ENCODE measurements around the gene MLKL. TPM values are rescaled to one million over a fixed set of nuclear protein-coding genes. Genes with fewer than 3 reads are reported as not detected.

Gene MLKL
- total and polyA plus RNA-seq, 2 donors (not counting 3 experiments of a cell fraction or from before 2014, with no cell fraction given): 8.1 to 26.5 TPM

DNA sequence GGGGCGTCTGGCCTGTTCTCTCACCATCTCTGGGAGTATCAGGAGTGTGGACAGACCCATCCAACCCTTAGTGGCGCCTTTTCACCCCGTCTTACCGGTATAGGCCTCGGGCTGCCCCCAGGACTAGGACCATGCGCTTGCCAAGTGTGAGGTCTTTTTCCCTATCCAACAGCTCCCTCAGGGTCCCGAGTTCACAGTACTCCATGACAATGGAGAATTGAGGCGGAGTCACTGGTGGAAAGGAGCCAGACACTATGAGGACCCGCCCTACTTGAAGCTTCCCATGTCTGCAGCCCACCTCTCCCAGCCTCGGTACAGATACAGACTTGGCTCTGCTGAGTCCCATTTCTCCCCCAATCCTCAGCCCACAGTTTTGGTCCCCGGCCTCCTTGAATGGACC is 18.1 kb downstream of the MLKL start:
- FAIRE-seq: no peak
- ChIA-PET CTCF (no interaction called here), POLR2A (no interaction called here)
- Histone ChIP-seq H3K27ac (ENCODE audit: insufficient read depth, low read depth, low read length) (no peak overlapping the region), H2AFZ (ENCODE audit: low read depth, low read length) (no peak overlapping the region), H3K4me3 (replicated peaks in 1 of 3; ENCODE audit: insufficient read depth in 1 of 3, low read depth in 1 of 3, low read length in 3 of 3) (no peak overlapping the region), H3K9me3 (replicated peaks; ENCODE audit: control insufficient read depth, insufficient read depth, low read length) (no peaks in the 10 kb centered on the region), H3K79me2 (ENCODE audit: control insufficient read depth, insufficient read depth, low read length) (no peaks in the 10 kb centered on the region), H3K4me2 (ENCODE audit: insufficient read depth, low read length) (no peak overlapping the region), H3K4me1 (ENCODE audit: control insufficient read depth, extremely low read depth, insufficient read depth, low read length) (no peaks in the 10 kb centered on the region), H3K9ac (replicated peaks; ENCODE audit: extremely low read depth, insufficient read depth, low read length) (no peak overlapping the region), H3K27me3 (ENCODE audit: control insufficient read depth in 2 of 2, insufficient read depth in 2 of 2, low read length in 2 of 2) (no peaks in the 10 kb centered on the region), H3K36me3 (ENCODE audit: control insufficient read depth in 2 of 2, extremely low read depth in 1 of 2, insufficient read depth in 2 of 2, low read length in 2 of 2) (peaks cover 8% of the 10 kb centered on the region in 2 experiments), H4K20me1 (replicated peaks; ENCODE audit: control insufficient read depth, extremely low read depth, insufficient read depth, low read length) (no peaks in the 10 kb centered on the region), H3K9me1 (replicated peaks; ENCODE audit: control insufficient read depth, extremely low read depth, insufficient read depth, low read length) (no peaks in the 10 kb centered on the region)
- no peak for DNase-seq (ENCODE audit: low read depth, low spot score)
- no TSS peak for BruUV-seq (replicated peaks)
- dilution Hi-C loops (cut with MboI; ENCODE audit: extremely low pct_ligation_motif_present, low sequenced_read_pairs): no loop called here
- no peak for TF ChIP-seq JUN (IDR thresholded peaks at IDR 0.05; ENCODE audit: borderline replicate concordance, insufficient read depth, insufficient read length, low read depth)
- TF ChIP-seq EZH2 (IDR thresholded peaks at IDR 0.05; ENCODE audit: borderline replicate concordance, low read depth, low read length, severe bottlenecking): no peak
- TF ChIP-seq GATA2 (IDR thresholded peaks at IDR 0.05; ENCODE audit: insufficient read depth, insufficient read length, low read depth, low read length): no peak
- TF ChIP-seq, protein P1, sequence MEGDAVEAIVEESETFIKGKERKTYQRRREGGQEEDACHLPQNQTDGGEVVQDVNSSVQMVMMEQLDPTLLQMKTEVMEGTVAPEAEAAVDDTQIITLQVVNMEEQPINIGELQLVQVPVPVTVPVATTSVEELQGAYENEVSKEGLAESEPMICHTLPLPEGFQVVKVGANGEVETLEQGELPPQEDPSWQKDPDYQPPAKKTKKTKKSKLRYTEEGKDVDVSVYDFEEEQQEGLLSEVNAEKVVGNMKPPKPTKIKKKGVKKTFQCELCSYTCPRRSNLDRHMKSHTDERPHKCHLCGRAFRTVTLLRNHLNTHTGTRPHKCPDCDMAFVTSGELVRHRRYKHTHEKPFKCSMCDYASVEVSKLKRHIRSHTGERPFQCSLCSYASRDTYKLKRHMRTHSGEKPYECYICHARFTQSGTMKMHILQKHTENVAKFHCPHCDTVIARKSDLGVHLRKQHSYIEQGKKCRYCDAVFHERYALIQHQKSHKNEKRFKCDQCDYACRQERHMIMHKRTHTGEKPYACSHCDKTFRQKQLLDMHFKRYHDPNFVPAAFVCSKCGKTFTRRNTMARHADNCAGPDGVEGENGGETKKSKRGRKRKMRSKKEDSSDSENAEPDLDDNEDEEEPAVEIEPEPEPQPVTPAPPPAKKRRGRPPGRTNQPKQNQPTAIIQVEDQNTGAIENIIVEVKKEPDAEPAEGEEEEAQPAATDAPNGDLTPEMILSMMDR (IDR thresholded peaks at IDR 0.05; ENCODE audit: extremely low read depth in 1 of 2, insufficient read depth in 1 of 2, low read depth in 1 of 2, low read length in 2 of 2): no peak
- no peak for TF ChIP-seq POLR2AphosphoS5 (IDR thresholded peaks at IDR 0.05; ENCODE audit: insufficient read depth, low read depth, low read length)
- TF ChIP-seq MYC (IDR thresholded peaks at IDR 0.05; ENCODE audit: low read depth, low read length): no peak
- TF ChIP-seq FOS (IDR thresholded peaks at IDR 0.05; ENCODE audit: borderline replicate concordance, insufficient read depth, low read length): no peak
- TF ChIP-seq POLR2A (IDR thresholded peaks at IDR 0.05; ENCODE audit: low read depth, low read length): no peak
- TF ChIP-seq, protein P2, sequence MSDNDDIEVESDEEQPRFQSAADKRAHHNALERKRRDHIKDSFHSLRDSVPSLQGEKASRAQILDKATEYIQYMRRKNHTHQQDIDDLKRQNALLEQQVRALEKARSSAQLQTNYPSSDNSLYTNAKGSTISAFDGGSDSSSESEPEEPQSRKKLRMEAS (IDR thresholded peaks at IDR 0.05; ENCODE audit: insufficient read depth, insufficient read length): no peak
- intact Hi-C loops (cut with micrococcal nuclease): no loop called here
